Measurements from ENCODE around the gene CARMIL3. TPM values are rescaled to one million over a fixed set of nuclear protein-coding genes. Genes with fewer than 3 reads are reported as not detected.

Gene CARMIL3
- total and polyA plus RNA-seq, 2 of the 8 experiments (the other 6 are each of a cell fraction or from before 2014, with no cell fraction given), result 6.0 to 9.0 TPM

DNA sequence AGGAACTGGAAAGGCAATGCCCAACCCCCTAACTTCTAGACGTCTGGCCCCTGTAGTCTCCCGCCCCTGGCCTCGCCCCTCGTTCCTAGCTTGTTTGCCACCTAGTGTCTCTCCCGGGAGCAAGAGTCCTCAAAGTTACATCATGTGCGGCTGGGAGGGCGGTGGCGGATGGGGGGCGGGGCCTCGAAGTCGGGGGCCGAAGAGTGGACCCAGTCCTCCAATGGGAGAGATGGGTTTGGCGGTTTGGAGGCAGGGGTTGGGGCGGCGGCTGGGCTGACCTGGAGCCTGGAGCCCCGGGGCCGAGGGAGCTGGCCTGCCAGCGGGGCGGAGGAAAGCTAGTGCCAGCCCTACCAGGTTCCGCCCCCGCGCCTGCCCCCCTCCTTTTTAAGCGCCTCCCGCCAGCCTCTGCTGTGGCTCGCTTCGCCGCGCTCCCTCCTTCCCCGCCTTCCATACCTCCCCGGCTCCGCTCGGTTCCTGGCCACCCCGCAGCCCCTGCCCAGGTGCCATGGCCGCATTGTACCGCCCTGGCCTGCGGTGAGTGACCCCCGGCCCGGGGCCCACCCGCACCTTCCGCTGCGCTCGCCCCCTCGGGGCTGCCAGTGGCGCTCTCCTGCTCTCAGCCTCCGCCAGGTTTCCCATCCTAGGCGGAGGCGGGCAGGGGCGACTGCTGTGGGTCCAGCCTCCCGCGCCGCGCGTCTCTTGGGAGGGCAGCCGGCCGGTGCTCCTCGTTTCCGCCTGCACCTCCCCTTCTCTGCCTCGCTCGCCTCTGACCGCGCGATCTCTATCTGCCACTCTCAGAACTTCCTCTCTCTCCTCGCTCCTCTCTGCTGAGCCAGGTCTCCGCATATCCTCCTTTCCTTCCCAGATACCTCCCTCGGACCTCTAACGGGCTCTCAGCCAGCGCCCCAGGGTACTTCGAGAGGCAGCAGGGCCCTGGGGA, 42.4 kb downstream of the CARMIL3 start, which contains the start of gene PCK2 (continued):
- TF ChIP-seq HDAC6 (IDR thresholded peaks at IDR 0.05; ENCODE audit: low read depth, low read length) (no peak), PHF8 (conservative IDR thresholded peaks at IDR 0.05; ENCODE audit: low read depth, low read length) (peak; percentile 67), EZH2 (IDR thresholded peaks at IDR 0.05; ENCODE audit: low read depth, low read length, severe bottlenecking) (no peak), TBP (IDR thresholded peaks at IDR 0.05; ENCODE audit: low read depth, low read length) (peak; percentile 91; the same call in 1 of the 2 replicates), CHD2 (IDR thresholded peaks at IDR 0.05; ENCODE audit: low read length) (no peak), JUND (IDR thresholded peaks at IDR 0.05; ENCODE audit: low read length) (no peak), SIN3A (conservative IDR thresholded peaks at IDR 0.05 in 1 of 2, IDR thresholded peaks at IDR 0.05 in 1 of 2; ENCODE audit: low read depth in 1 of 2, low read length in 2 of 2) (0 out of 4 replicates have a peak, but pooled peaks of 1 of the 2 experiments have one; percentile 18), FOSL1 (IDR thresholded peaks at IDR 0.05; ENCODE audit: insufficient read depth, low read depth, low read length) (no peak), GTF2F1 (IDR thresholded peaks at IDR 0.05; ENCODE audit: borderline replicate concordance, low read depth, low read length) (peak; percentile 53; the same call in 1 of the 2 replicates), POU5F1 (IDR thresholded peaks at IDR 0.05; ENCODE audit: low read depth, low read length) (no peak), BACH1 (IDR thresholded peaks at IDR 0.05; ENCODE audit: low read length) (no peak), JUN (IDR thresholded peaks at IDR 0.05; ENCODE audit: low read depth, low read length) (no peak), RFX5 (IDR thresholded peaks at IDR 0.05; ENCODE audit: borderline replicate concordance, low read depth, low read length) (no peak), MAFK (IDR thresholded peaks at IDR 0.05; ENCODE audit: low read depth, low read length) (no peak), ZNF274 (IDR thresholded peaks at IDR 0.05; ENCODE audit: borderline replicate concordance, extremely low read depth, low read length) (no peak), POLR2AphosphoS5 (IDR thresholded peaks at IDR 0.05; ENCODE audit: low read depth, low read length) (peak; percentile 77), GABPA (IDR thresholded peaks at IDR 0.05; ENCODE audit: borderline replicate concordance, insufficient read depth, low read length) (no peak), EP300 (IDR thresholded peaks at IDR 0.05; ENCODE audit: borderline replicate concordance in 1 of 2, low read depth in 2 of 2, low read length in 2 of 2) (peak in 1 of 2 experiments; percentile 80; a peak in 1 of 3 replicates), RNF2 (IDR thresholded peaks at IDR 0.05; ENCODE audit: borderline replicate concordance, low read depth, low read length, missing control alignments, poor library complexity, severe bottlenecking) (no peak), ASH2L (IDR thresholded peaks at IDR 0.05; ENCODE audit: low read length) (no peak)
- TF ChIP-seq, protein P1, sequence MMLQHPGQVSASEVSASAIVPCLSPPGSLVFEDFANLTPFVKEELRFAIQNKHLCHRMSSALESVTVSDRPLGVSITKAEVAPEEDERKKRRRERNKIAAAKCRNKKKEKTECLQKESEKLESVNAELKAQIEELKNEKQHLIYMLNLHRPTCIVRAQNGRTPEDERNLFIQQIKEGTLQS (IDR thresholded peaks at IDR 0.05; ENCODE audit: insufficient read depth, low read depth, low read length), result no peak
- TF ChIP-seq, protein P2, sequence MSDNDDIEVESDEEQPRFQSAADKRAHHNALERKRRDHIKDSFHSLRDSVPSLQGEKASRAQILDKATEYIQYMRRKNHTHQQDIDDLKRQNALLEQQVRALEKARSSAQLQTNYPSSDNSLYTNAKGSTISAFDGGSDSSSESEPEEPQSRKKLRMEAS (IDR thresholded peaks at IDR 0.05), result peak; percentile 60

Data from H1 (cell line).